Measurements from ENCODE around the gene SMAD4.

- TF ChIP-seq CTCF (IDR thresholded peaks at IDR 0.05) (no peak), POLR2A (IDR thresholded peaks at IDR 0.05; ENCODE audit: low read depth) (no peak), POLR2AphosphoS5 (IDR thresholded peaks at IDR 0.05) (no peak), EP300 (IDR thresholded peaks at IDR 0.05) (no peak)
These were observed 22.2 kb upstream of the SMAD4 start for GRCh38 chr18:51007790-51008139.

Measured in esophagus muscularis mucosa (tissue), 4 donors.